ENCODE data around the gene ARHGEF4.

Gene ARHGEF4

GRCh38 chr2:130837175-130837810 lies 579 bp downstream of the ARHGEF4 start:
- no peaks in the 10 kb centered on the region for H3F3A ChIP-seq (ENCODE audit: low read depth)
- TF ChIP-seq EZH2phosphoT487 (IDR thresholded peaks at IDR 0.05; ENCODE audit: borderline replicate concordance) (no peak), CTCF (conservative IDR thresholded peaks at IDR 0.05; ENCODE audit: low read length) (no peak)
- no peaks in the 10 kb centered on the region for H3K4me1 ChIP-seq (ENCODE audit: insufficient read depth, low read length, poor library complexity, severe bottlenecking)
- H3K9me2 ChIP-seq (replicated peaks; ENCODE audit: low read depth, low read length), result no peaks in the 10 kb centered on the region
- H3K9ac ChIP-seq (ENCODE audit: low read depth, low read length, poor library complexity, severe bottlenecking), result no peak overlapping the region
- no peak overlapping the region for H3K4me2 ChIP-seq (ENCODE audit: low read depth, low read length, poor library complexity, severe bottlenecking)
- H3K27me3 ChIP-seq (ENCODE audit: insufficient read depth, low read length, poor library complexity, severe bottlenecking), result no peaks in the 10 kb centered on the region
- no peaks in the 10 kb centered on the region for H4K20me1 ChIP-seq (ENCODE audit: insufficient read depth, low read length, poor library complexity, severe bottlenecking)
- H3K4me3 ChIP-seq (ENCODE audit: low read length, poor library complexity, severe bottlenecking), result no peak overlapping the region
- H3K36me3 ChIP-seq (ENCODE audit: insufficient read depth, low read length), result no peaks in the 10 kb centered on the region
- no peaks in the 10 kb centered on the region for H3K79me2 ChIP-seq (ENCODE audit: insufficient read depth, low read length)
- no peaks in the 10 kb centered on the region for H3K9me3 ChIP-seq (ENCODE audit: insufficient read depth, low read depth, low read length)
- no peak overlapping the region for H2AFZ ChIP-seq (ENCODE audit: low read length)

GRCh38 chr2:130837811-130838565 lies 1.3 kb downstream of the ARHGEF4 start:
- Histone ChIP-seq H3K9me3 (ENCODE audit: insufficient read depth, low read depth, low read length) (no peaks in the 10 kb centered on the region), H3K27me3 (ENCODE audit: insufficient read depth, low read length, poor library complexity, severe bottlenecking) (no peaks in the 10 kb centered on the region), H3K9me2 (replicated peaks; ENCODE audit: low read depth, low read length) (no peaks in the 10 kb centered on the region), H4K20me1 (ENCODE audit: insufficient read depth, low read length, poor library complexity, severe bottlenecking) (no peaks in the 10 kb centered on the region), H3K79me2 (ENCODE audit: insufficient read depth, low read length) (no peaks in the 10 kb centered on the region), H3K9ac (ENCODE audit: low read depth, low read length, poor library complexity, severe bottlenecking) (no peak overlapping the region), H3K4me2 (ENCODE audit: low read depth, low read length, poor library complexity, severe bottlenecking) (no peak overlapping the region), H3K4me1 (ENCODE audit: insufficient read depth, low read length, poor library complexity, severe bottlenecking) (no peaks in the 10 kb centered on the region), H3F3A (ENCODE audit: low read depth) (no peaks in the 10 kb centered on the region), H3K36me3 (ENCODE audit: insufficient read depth, low read length) (no peaks in the 10 kb centered on the region), H2AFZ (ENCODE audit: low read length) (no peak overlapping the region), H3K4me3 (ENCODE audit: low read length, poor library complexity, severe bottlenecking) (no peak overlapping the region)
- TF ChIP-seq CTCF (conservative IDR thresholded peaks at IDR 0.05; ENCODE audit: low read length), result no peak
- no peak for TF ChIP-seq EZH2phosphoT487 (IDR thresholded peaks at IDR 0.05; ENCODE audit: borderline replicate concordance)

- Histone ChIP-seq H3K9me2 (replicated peaks; ENCODE audit: low read depth, low read length) (no peaks in the 10 kb centered on the region), H3K27me3 (ENCODE audit: insufficient read depth, low read length, poor library complexity, severe bottlenecking) (no peaks in the 10 kb centered on the region), H3K79me2 (ENCODE audit: insufficient read depth, low read length) (no peaks in the 10 kb centered on the region), H3K9ac (ENCODE audit: low read depth, low read length, poor library complexity, severe bottlenecking) (no peak overlapping the region), H3K4me3 (ENCODE audit: low read length, poor library complexity, severe bottlenecking) (no peak overlapping the region), H3K4me1 (ENCODE audit: insufficient read depth, low read length, poor library complexity, severe bottlenecking) (no peaks in the 10 kb centered on the region), H2AFZ (ENCODE audit: low read length) (no peak overlapping the region), H4K20me1 (ENCODE audit: insufficient read depth, low read length, poor library complexity, severe bottlenecking) (no peaks in the 10 kb centered on the region), H3K36me3 (ENCODE audit: insufficient read depth, low read length) (no peaks in the 10 kb centered on the region), H3F3A (ENCODE audit: low read depth) (no peaks in the 10 kb centered on the region), H3K9me3 (ENCODE audit: insufficient read depth, low read depth, low read length) (no peaks in the 10 kb centered on the region), H3K4me2 (ENCODE audit: low read depth, low read length, poor library complexity, severe bottlenecking) (no peak overlapping the region)
- TF ChIP-seq EZH2phosphoT487 (IDR thresholded peaks at IDR 0.05; ENCODE audit: borderline replicate concordance) (no peak), CTCF (conservative IDR thresholded peaks at IDR 0.05; ENCODE audit: low read length) (no peak)
These were observed 2.5 kb downstream of the ARHGEF4 start for GRCh38 chr2:130839011-130839780.

Measured in Loucy (cell line).